Middle frontal gyrus (tissue), 1 donor: ENCODE data around the gene CYP4F8.
"Not testable (repeated sequence)": the region's sequence is repeated elsewhere in the genome, so short reads cannot be mapped to it uniquely, and the experiment has no call there.

Experiments used
- DNase-seq: peaks from one replicate; pipeline ENCODE4 v3.0.0-alpha.2; 2015; ENCODE audit warnings: low spot score; ENCODE audit errors: extremely low spot score

The CYP4F8 gene, protein sequence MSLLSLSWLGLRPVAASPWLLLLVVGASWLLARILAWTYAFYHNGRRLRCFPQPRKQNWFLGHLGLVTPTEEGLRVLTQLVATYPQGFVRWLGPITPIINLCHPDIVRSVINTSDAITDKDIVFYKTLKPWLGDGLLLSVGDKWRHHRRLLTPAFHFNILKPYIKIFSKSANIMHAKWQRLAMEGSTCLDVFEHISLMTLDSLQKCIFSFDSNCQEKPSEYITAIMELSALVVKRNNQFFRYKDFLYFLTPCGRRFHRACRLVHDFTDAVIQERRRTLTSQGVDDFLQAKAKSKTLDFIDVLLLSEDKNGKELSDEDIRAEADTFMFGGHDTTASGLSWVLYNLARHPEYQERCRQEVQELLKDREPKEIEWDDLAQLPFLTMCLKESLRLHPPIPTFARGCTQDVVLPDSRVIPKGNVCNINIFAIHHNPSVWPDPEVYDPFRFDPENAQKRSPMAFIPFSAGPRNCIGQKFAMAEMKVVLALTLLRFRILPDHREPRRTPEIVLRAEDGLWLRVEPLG

DNA sequence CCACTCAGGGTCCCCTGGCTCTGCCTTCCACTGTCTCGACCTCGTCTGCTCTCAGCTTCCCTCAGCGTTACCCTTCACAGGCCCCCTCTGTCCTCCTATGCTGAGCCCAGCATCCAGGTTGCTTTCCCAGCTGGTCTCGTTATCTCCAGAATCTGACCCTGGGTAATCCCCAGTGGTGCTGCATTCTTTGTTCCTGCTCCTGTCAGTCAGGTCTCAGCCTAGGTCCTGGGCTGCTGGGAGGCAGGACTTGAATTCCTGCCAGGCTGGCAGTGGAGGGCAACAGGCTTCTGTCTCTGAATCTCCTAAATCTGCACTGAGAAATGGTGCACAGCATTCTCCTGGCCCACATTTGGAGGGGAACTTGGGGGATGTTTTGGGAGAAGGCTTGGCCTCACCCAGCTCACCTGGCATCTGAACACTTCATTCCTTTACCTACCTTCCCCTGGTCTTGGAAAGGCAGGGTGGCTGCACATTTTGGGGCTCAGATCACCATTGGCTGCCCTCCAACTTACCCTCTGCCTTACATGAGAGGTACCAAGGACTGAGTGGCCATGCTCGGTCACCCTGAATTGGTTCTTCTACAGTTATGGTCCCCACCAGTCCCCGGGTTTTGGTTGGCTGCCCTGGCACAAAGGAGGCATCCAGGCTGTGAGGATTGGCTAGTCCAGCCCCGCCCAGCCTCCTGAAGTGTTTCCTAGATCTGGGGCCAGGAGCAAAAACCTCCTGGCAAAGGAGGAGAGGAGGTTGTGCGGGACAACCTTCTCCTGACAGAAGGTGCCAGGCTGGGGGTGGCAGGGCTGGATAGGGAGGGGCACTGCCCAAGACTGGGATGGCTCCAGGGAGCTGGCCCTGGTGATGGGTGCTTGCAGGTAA, at the start of gene CYP4F8:
Gene CYP4F8 (plus strand): TSS at position 712 of the 873 bp plus-strand sequence. CDS start 399 bp downstream, outside the sequence.
- DNase-seq: no peak

DNA sequence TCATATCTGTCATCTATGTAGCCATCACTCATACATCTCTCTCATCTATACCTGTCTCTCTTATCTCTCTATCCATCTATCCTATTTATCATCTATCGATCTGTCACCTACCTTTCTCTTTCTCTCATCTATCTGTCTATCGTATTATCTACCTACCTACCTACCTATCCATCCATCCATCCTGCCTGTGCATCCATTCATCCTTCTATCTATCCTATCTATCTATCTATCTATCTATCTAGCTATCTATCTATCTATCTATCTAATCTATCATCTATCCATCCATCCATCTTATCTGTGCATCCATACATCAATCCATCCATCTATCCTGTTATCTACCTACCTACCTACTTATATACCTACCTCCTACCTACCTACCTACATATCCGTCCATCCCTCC, 44.6 kb upstream of the CYP4F8 start:
- no peak for DNase-seq

DNA sequence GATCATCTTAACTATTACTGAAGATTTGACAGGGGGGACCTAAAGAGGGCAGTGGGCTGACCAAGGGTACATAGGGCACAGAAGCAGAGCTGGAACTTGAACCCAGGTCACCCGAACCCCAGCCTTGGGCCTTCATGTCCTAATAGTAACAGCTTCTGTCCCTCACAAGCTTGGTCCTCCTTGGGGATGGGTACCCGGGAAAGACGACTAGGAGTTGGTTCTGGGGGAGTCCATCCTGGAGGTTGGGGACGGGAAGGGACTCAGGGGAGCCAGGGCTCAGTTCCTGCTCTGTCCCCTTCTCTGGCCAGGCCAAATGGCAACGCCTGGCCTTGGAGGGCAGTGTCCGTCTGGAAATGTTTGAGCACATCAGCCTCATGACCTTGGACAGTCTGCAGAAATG, 39.6 kb upstream of the CYP4F8 start:
- no peak for DNase-seq

DNA sequence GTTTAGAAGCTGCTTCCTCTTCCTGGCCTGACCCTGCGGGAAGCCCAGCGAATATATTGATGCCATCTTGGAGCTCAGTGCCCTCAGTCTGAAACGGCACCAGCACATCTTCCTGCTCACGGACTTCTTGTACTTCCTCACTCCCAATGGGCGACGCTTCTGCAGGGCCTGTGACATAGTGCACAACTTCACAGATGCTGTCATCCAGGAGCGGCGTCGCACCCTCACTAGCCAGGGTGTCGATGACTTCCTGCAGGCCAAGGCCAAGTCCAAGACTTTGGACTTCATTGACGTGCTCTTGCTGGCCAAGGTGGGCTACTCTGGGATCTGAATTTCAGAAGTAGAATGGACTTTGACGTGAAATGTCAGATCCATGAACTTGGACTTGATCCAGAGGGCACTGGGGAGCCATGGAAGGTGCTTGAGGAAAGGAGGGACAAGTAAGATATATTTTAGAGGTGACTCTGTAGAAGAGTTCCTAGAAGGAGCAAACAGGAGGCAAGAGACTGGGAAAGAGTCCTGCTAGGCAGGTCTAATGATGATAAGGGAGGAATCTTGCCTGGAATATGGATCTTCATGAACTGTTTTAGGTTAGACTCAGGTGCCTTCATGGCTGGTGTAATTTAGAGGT, 38.4 kb upstream of the CYP4F8 start:
- no peak for DNase-seq

DNA sequence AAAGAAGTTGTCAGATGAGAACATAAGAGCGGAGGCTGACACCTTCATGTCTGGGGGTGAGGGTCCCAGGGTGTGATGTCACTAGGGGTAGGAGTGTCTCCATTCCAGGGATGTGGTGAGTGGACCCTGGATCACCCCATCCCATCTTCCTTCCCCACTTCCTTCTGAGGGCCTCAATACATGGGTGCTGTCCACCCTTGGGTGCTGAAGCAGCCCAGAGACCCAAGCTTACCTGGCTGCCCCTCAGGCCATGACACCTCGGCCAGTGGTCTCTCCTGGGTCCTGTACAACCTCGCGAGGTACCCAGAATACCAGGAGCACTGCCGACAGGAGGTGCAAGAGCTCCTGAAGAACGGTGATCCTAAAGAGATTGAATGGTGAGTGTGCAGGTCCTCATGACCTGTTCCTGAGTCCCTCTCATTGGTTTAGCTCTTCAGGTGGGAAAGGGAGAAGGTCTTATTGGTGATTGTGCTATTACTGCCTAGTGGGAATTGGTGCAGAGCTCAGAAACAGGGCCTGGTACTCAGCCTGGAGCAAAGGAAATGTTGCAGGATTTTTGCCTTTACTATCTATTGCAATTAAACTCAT, 37.7 kb upstream of the CYP4F8 start:
- DNase-seq: no peak

DNA sequence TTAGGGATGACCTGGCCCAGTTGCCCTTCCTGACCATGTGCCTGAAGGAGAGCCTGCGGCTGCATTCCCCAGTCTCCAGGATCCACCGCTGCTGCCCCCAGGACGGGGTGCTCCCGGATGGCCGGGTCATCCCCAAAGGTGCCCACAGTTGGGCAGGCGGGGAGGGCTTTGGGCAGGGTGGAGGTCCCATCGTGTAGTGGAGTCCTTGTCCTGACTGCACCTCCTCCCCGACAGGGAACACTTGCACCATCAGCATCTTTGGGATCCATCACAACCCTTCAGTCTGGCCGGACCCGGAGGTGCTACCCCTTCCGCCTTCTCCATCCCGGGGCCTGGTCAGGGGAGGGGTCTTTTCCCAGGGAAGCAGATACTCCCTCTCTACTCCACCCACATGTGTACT, 31.7 kb upstream of the CYP4F8 start:
- no peak for DNase-seq

DNA sequence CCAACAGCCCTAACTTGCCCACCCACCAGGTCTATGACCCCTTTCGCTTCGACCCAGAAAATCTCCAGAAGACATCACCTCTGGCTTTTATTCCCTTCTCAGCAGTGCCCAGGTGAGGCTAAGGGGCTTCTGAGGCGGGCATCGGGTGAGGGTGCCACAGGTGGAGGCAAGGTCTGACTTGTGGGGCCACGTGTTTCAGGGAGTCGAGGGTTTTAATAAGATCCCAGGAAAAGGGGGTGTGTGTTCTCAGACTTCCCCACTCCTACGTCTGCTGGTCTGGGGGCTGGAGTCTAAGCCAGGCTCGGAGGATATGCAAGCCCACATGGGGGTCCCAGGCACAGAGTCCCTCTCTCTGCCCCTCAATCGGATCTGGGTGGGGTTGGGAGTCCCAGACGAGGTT, 30.9 kb upstream of the CYP4F8 start:
- DNase-seq: no peak

DNA sequence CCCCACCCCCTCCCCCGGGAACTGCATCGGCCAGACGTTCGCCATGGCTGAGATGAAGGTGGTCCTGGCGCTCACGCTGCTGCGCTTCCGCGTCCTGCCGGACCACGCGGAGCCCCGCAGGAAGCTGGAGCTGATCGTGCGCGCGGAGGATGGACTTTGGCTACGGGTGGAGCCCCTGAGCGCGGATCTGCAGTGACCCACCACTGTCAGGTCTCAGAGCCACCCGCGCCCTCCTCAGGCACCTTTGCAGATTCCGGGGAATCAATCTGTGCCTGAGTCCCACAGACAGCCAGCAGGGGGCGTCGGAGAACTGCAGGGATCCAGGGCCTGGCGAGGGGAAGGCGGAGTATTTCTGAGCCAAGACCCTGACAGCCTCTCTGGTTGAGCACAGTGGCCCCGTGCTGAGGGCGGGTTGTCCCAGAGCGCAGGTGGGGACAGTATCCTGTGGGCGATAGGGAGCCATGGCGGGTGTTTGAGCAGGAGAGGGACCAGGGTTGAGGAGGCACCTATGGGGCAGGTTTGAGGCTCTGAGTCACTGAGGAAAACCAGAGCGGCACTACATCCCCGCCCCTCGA, 30.4 kb upstream of the CYP4F8 start:
- no peak for DNase-seq

DNA sequence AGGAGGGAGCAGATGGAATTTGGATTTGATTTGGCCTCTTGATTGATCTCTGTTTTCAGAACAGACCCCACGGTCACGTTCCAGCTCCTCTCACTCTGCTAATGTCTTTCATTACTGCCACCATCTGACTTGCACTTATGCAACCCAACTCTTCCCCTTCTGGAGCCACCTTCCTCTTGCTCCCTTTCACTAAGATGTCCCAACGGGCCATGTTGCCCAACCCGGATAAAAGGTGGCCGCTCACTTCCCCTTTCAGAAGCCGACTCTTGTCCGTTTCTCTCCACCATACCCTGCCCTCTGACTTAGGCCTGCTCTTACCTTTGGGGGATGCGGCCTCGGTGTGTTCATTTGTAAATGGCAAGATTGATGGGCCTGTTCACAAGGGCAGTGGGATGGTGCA, 27.4 kb upstream of the CYP4F8 start:
- DNase-seq: no peak

DNA sequence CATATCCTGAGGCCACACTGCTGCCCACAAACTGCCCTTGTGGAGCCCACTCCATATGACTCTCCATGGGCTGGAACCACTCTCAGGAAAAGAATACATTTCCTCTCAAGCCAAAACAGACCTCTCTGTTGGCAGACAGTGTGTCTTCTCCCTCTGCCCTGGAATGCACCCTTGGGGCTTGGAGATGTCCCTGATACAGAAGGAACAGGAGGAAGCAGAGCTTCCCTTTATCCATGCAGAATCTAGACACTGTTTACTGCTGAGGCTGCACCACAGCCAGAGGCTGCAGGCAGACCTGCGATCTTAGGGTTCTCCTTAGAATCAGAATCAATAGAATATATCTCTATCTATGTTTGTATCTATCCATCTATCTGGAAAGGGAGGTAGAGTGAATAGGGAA, 26.8 kb upstream of the CYP4F8 start:
- DNase-seq: no peak

DNA sequence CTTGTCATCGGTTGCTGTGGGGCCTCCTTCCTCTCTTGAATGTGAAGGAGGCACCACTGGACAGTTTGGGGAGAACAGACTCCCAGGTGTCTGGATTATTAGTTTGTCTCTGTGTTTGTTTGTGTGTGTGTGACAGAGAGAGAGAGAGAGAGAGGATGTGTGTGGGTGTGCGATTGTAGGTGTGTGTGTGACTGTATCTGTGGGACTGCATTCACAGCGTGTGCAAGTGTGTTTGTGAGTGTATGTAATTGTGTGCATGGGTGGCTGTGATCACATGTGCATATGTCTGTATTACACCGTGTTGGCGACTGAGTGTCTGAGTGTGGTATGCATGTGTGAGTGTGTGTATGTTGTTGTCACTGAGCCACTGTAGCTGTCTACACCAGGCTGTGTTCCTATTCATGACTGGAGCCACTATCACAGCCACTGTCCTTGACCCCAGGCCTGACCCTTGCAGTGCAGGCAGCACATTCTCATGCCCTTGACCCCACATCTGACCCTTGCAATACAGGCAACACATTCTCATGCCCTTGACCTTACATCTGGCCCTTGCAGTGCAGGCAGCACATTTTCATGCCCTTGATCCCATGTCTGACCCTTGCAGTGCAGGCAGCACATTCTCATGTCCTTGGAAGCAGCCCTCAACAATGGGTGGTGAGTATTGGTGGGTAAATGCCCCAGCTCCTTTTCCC, 25.1 kb upstream of the CYP4F8 start:
- no peak for DNase-seq

DNA sequence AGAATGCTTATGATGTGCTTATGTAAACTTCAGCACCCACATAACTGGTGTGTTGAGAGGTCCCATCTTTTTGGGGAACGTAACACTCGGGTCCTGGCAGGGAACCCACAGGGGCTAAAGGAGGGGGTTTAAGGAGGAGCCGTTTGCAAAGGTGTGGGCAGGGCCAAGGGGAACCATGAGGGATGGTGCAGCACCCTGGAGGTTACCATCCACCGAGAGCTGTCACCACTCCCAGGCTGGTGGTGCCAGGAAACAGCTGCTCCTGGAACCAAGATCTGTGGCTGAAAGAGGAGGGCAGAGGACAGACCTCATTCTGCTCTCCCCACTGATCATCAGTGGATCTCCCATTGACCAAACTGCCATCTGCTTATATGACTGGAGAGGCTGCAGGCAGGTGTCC, 23.2 kb upstream of the CYP4F8 start:
- no peak for DNase-seq

DNA sequence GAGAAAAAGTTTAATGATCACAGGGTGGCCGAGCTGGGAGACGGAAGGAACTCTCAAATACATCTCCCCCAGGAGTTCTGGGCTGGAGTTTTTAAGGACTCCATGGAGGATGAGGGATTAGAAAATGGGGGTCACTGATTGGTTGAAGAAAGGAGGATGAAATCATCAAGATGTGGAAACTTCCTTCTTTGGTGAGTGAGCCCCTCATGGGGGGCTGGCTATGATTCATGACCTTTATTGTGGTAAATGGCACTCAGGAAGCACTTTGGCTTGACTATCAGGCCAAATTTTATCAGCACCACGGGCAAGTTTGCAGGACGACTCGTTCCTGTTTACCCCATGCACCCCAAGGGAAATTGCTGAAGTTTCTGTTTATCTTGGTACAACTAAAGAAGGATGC, 22.5 kb upstream of the CYP4F8 start:
- not testable (repeated sequence) for DNase-seq

DNA sequence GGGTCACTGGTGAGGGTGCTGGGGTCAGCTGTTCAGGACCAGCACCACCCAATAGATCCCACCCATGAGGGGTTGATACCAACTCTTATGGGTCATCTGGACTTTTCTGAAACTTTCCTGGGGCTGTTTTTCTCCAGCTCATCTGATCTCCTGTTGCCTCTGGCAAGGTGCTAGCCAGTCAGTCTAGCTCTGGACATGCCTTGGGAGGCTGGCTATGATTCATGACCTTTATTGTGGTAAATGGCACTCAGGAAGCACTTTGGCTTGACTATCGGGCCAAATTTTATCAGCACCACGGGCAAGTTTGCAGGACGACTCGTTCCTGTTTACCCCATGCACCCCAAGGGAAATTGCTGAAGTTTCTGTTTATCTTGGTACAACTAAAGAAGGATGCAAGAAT, 21.3 kb upstream of the CYP4F8 start:
- DNase-seq: not testable (repeated sequence)

DNA sequence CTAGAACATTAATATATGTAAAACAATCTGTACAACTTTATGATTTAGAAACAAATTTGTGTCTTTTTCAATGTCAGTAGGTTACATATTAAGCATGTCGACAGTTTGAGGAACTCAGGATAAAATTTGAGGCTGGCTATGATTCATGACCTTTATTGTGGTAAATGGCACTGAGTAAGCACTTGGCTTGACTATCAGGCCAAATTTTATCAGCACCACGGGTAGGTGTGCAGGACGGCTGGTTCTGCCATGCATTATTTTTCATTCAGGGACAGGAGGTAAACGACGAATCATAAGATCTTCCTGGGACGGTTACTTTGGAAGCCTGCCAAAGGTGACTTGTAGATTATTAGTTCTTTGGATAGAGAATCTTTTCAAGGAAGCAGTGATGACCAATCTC, 19.9 kb upstream of the CYP4F8 start:
- no peak for DNase-seq

DNA sequence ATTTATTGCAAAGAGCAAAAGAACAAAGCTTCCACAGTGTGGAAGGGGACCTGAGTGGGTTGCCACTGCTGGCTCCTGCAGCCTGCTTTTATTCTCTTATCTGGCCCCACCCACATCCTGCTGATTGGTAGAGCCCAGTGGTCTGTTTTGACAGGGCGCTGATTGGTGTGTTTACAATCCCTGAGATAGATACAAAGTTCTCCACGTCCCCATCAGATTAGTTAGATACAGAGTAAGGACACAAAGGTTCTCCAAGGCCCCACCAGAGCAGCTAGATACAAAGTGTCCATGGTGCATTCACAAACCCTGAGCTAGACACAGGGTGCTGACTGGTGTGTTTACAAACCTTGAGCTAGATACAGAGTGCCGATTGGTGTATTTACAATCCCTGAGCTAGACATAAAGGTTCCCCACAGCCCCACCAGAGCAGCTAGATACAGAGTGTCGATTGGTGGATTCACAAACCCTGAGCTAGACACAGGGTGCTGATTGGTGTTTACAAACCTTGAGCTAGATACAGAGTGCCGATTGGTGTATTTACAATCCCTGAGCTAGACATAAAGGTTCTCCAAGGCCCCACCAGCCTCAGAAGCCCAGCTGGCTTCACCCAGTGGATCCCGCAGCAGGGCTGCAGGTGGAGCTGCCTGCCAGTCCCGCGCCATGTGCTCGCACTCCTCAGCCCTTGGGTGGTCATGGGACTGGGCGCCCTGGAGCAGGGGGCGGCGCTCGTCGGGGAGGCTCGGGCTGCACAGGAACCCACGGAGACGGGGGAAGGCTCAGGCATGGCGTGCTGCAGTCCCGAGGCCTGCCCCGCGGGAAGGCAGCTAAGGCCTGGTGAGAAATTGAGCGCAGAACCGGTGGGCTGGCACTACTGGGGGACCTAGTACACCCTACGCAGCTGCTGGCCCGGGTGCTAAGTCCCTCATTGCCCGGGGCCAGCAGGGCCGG, 6.8 kb upstream of the CYP4F8 start:
- DNase-seq: not testable (repeated sequence)

DNA sequence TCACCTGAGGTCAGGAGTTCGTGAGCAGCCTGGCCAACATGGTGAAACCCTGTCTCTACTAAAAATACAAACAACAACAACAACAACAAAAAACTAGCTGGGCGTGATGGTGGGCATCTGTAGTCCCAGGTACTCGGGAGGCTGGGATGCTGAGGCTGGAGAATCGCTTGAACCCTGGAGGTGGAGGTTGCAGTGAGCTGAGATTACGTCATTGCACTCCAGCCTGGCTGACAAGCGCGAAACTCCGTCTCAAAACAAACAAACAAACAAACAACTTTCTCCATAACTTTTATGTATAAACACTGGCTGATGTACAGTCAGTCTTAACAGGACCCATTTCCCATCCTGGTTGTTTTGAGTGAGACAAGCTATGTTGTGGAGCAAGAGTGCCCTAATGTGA, 5.8 kb upstream of the CYP4F8 start:
- DNase-seq: no peak

DNA sequence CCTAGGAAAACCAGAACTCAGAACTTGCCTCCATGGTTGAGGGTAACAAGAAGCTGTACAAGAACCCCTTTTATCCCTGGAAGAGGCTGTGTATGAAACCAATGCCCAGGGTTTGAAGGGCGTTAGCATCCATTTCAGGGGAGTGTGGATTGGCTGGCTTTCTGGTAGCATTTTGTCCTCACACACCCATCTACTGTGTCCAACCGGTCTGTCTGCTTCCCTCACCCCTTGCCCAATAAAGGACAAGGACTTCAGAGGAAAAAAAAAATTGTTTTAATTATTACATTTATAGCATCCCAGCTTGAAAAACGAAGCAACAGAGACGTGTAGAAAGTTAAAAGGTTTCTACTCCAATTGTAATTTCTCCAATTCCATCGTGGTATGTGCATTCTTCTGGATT, 2.7 kb upstream of the CYP4F8 start:
- no peak for DNase-seq

DNA sequence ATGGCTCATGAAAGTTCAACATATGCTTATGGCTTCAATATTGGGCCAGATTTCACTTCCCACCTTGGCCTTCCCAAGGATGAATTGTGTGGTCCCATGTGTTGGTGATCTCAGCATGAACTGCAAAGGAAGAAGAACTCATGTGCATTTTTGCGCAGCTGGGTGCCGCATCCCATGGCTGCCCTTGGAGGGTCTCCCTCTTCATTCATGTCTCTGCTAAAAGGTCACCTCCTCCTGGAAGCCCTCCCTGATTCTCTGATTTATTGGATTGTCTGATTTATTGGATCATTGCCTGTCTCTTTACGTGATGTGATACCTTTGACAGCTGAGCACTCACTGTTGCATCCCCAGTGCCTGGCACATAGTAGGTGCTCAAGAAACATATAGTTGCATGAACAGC, 1.7 kb upstream of the CYP4F8 start:
- no peak for DNase-seq
